CD8-positive, alpha-beta memory T cell (primary cell): ENCODE measurements around the gene RENBP. TPM values are rescaled to one million over a fixed set of nuclear protein-coding genes. Genes with fewer than 3 reads are reported as not detected.

Experiments
- CTCF ChIA-PET: fragments of 350-600 bp; sonication (Branson Sonifier 250); formaldehyde crosslinking; loops from one replicate; lab custom pipeline; 2021; ENCODE audit warnings: antibody characterized with exemption; lab: Charles Lee
- POLR2A ChIA-PET: fragments of 350-600 bp; sonication (Branson Sonifier 250); formaldehyde crosslinking; loops from one replicate; lab custom pipeline; 2021; ENCODE audit warnings: antibody characterized with exemption; lab: Charles Lee
- DNase-seq, 5 donors: peaks; one replicate each; pipeline versions ENCODE4 v3.0.0 to v3.0.0-alpha.2; 2020 to 2022; ENCODE audit warnings: mixed read lengths in 1 of 5
- H3K27ac ChIP-seq: one replicate; pipeline ENCODE4 v1.7.0; 2013; ENCODE audit warnings: low read depth, mild to moderate bottlenecking, low read length, moderate library complexity
- H3K27me3 ChIP-seq: 2 replicates; pipeline ENCODE4 v1.7.0; 2013; ENCODE audit warnings: low read length, mild to moderate bottlenecking; ENCODE audit not compliant: insufficient read depth, poor library complexity, severe bottlenecking
- H3K36me3 ChIP-seq: 2 replicates; pipeline ENCODE4 v1.7.0; 2013; ENCODE audit warnings: mild to moderate bottlenecking, low read length, moderate library complexity; ENCODE audit not compliant: insufficient read depth
- H3K4me1 ChIP-seq: 2 replicates; pipeline ENCODE4 v1.7.0; 2013; ENCODE audit warnings: mild to moderate bottlenecking, low read length, moderate library complexity; ENCODE audit not compliant: insufficient read depth
- H3K4me3 ChIP-seq: 2 replicates; pipeline ENCODE4 v1.7.0; 2013; ENCODE audit warnings: mild to moderate bottlenecking, low read length
- H3K9me3 ChIP-seq: 2 replicates; pipeline ENCODE4 v1.7.0; 2013; ENCODE audit warnings: mild to moderate bottlenecking, low read length
- H3K27ac Mint-ChIP-seq, 8 donors: one replicate each; pipeline ENCODE4 v1.8.0; 2020 to 2021; ENCODE audit warnings: mixed read lengths in 8 of 8, mild to moderate bottlenecking in 6 of 8, inconsistent platforms in 3 of 8, moderate library complexity in 3 of 8
- H3K27me3 Mint-ChIP-seq, 2 donors: one replicate each; pipeline ENCODE4 v1.8.0; 2020 to 2021; ENCODE audit warnings: mixed read lengths in 2 of 2, mild to moderate bottlenecking in 1 of 2, moderate library complexity in 1 of 2
- H3K36me3 Mint-ChIP-seq, 3 donors: one replicate each; pipeline ENCODE4 v1.8.0; 2020 to 2021; ENCODE audit warnings: mixed read lengths in 3 of 3, inconsistent platforms in 1 of 3, mild to moderate bottlenecking in 1 of 3
- H3K4me1 Mint-ChIP-seq, 3 donors: one replicate each; pipeline ENCODE4 v1.8.0; 2020 to 2021; ENCODE audit warnings: mixed read lengths in 3 of 3, inconsistent platforms in 1 of 3, mild to moderate bottlenecking in 1 of 3
- H3K4me3 Mint-ChIP-seq, 7 donors: one replicate each; pipeline ENCODE4 v1.8.0; 2020 to 2021; ENCODE audit warnings: mixed read lengths in 7 of 7, mild to moderate bottlenecking in 6 of 7, moderate library complexity in 4 of 7, inconsistent platforms in 2 of 7
- H3K9me3 Mint-ChIP-seq, 5 donors: one replicate each; pipeline ENCODE4 v1.8.0; 2020 to 2022; ENCODE audit warnings: mixed read lengths in 5 of 5, mild to moderate bottlenecking in 3 of 5, moderate library complexity in 2 of 5, inconsistent platforms in 1 of 5
- polyA plus RNA-seq: library from polyadenylated mRNA; unstranded; fragments of 300-500 nt; fragmentation: Illumina TruSeq; gene quantifications from one replicate; pipeline ENCODE4 v1.2.3, GENCODE V29; 2021
- total RNA-seq, 2 experiments: library from RNA; stranded (reverse); gene quantifications; one replicate each; pipeline ENCODE4 v1.2.3, GENCODE V29; 2021

RENBP gene
- total and polyA plus RNA-seq, 3 experiments from 2014 or later = 3.5 to 4.6 TPM; not detected in 1

DNA sequence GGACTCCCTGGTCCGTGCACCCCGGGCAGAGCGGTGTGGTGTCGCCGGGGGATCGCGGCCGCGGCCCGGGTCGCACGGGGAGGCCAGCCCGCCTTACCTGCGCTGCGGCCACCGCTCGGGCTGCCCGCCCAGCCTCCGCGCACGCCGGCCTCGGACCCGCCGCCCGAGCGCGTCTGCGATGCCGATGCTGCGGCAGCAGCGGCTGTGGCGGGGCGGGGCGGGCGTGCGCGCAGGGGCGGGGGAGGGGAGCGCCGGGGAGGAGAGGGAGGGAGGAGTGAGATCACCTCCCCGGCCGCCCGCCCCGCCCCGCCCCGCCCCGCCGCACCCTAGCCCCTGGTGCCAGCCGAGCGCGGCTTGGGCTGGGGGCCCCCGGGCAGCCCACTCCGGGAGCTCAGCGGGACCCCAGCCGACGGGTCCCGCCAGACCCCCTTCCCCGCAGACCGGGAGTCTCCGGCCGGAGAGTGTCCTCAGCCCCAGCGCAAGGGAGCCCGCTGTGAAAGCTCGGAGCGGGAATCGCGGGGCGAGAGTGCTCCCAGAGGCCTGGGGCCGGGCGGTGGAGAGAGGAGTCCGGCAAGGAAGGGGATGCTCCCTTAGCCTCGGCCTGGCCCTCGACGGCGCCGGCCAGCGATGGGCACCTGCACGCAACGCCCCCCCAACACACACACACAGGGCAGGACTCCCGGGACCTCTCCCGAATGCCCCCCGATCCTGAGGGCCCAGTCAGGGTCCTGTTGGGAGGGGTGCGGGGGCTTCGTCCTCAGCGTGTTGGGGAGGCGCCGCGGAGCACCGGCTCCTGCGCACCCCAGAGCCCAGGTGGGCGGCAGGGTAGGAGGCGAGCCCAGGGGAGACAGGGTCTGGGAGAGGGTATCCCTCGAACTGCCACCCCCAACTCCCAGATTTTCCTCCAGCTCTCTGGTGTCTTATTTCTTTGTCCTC, 58.2 kb downstream of the RENBP start, which contains the start of gene L1CAM:
TSS of gene L1CAM (minus strand) at position 206 of the 936 bp plus-strand sequence. CDS start 10,337 bp downstream, outside the sequence.
- DNase-seq = no peak
- peaks cover 0 to 5% (median 4%) of the 10 kb centered on the region in 3 donors for H3K4me1 Mint-ChIP-seq
- ChIA-PET CTCF (no interaction called here), POLR2A (no interaction called here)
- peak within 1 kb of the TSS in 4 of 7 donors; percentile 28 to 57 (median 46) for H3K4me3 Mint-ChIP-seq
- peaks cover 0 to 2% (median 0%) of the 10 kb centered on the region in 5 donors for H3K9me3 Mint-ChIP-seq
- peaks cover 6% of the 10 kb centered on the region for H3K4me1 ChIP-seq
- no peaks in the 10 kb centered on the region for H3K9me3 ChIP-seq
- peaks cover 0 to 3% (median 0%) of the 10 kb centered on the region in 3 donors for H3K36me3 Mint-ChIP-seq
- H3K27ac ChIP-seq = no peak within 1 kb of the TSS
- H3K27me3 Mint-ChIP-seq = peaks cover 18 to 33% of the 10 kb centered on the region in 2 donors
- H3K27me3 ChIP-seq = peaks cover 15% of the 10 kb centered on the region
- H3K27ac Mint-ChIP-seq = peak within 1 kb of the TSS in 1 of 8 donors; percentile 57
- H3K36me3 ChIP-seq = no peaks in the 10 kb centered on the region
- no peak within 1 kb of the TSS for H3K4me3 ChIP-seq

Other genes with a start within 250 kb of the RENBP start
- 100 to 1,000 TPM; 140 to 153 TPM for gene BCAP31, start 220.3 kb downstream of the RENBP start, total RNA-seq
- gene BCAP31, start 220.3 kb downstream of the RENBP start, polyA plus RNA-seq = 333 TPM
- gene ABCD1, start 219.8 kb downstream of the RENBP start, total RNA-seq = 1 to 10 TPM; 3.9 to 4.1 TPM
- 3.4 TPM for gene ABCD1, start 219.8 kb downstream of the RENBP start, polyA plus RNA-seq
- gene PLXNB3, start 180.4 kb downstream of the RENBP start, total RNA-seq = under 1 TPM; 0.51 to 0.57 TPM
- not detected for gene PLXNB3, start 180.4 kb downstream of the RENBP start, polyA plus RNA-seq
- not detected for gene SRPK3, start 163.6 kb downstream of the RENBP start, total RNA-seq
- not detected for gene SRPK3, start 163.6 kb downstream of the RENBP start, polyA plus RNA-seq
- gene IDH3G, start 150.3 kb downstream of the RENBP start, total RNA-seq = 10 to 100 TPM; 54.2 to 61.6 TPM
- 109 TPM for gene IDH3G, start 150.3 kb downstream of the RENBP start, polyA plus RNA-seq
- gene SSR4, start 150.0 kb downstream of the RENBP start, total RNA-seq = 100 to 1,000 TPM; 158 to 166 TPM
- gene SSR4, start 150.0 kb downstream of the RENBP start, polyA plus RNA-seq = 567 TPM
- gene PDZD4, start 114.1 kb downstream of the RENBP start, total RNA-seq = 1 to 10 TPM; 1.3 to 2.3 TPM
- 2.1 TPM for gene PDZD4, start 114.1 kb downstream of the RENBP start, polyA plus RNA-seq
- under 1 TPM; 0.62 to 0.79 TPM for gene L1CAM, start 58.5 kb downstream of the RENBP start, total RNA-seq
- 0.38 TPM for gene L1CAM, start 58.5 kb downstream of the RENBP start, polyA plus RNA-seq
- gene AVPR2, start 40.0 kb downstream of the RENBP start, total RNA-seq = not detected
- not detected for gene AVPR2, start 40.0 kb downstream of the RENBP start, polyA plus RNA-seq
- 100 to 1,000 TPM; 124 to 133 TPM for gene ARHGAP4, start 18.4 kb downstream of the RENBP start, total RNA-seq
- gene ARHGAP4, start 18.4 kb downstream of the RENBP start, polyA plus RNA-seq = 116 TPM
- gene NAA10, start 9.6 kb downstream of the RENBP start, total RNA-seq = 100 to 1,000 TPM; 160 to 162 TPM
- 105 TPM for gene NAA10, start 9.6 kb downstream of the RENBP start, polyA plus RNA-seq
- gene HCFC1, start 27.2 kb upstream of the RENBP start, total RNA-seq = 100 to 1,000 TPM; 152 to 156 TPM
- gene HCFC1, start 27.2 kb upstream of the RENBP start, polyA plus RNA-seq = 12.4 TPM
- 1 to 10 TPM; 3.3 to 3.5 TPM for gene TMEM187, start 28.1 kb upstream of the RENBP start, total RNA-seq
- gene TMEM187, start 28.1 kb upstream of the RENBP start, polyA plus RNA-seq = 17.2 TPM
- 100 to 1,000 TPM; 208 to 214 TPM for gene IRAK1, start 75.3 kb upstream of the RENBP start, total RNA-seq
- gene IRAK1, start 75.3 kb upstream of the RENBP start, polyA plus RNA-seq = 58.0 TPM
- 100 to 1,000 TPM in 1 of 2 experiments, 10 to 100 TPM in 1; 49.5 to 120 TPM for gene MECP2, start 153.1 kb upstream of the RENBP start, total RNA-seq
- 24.3 TPM for gene MECP2, start 153.1 kb upstream of the RENBP start, polyA plus RNA-seq
- not detected for gene OPN1LW, start 199.6 kb upstream of the RENBP start, total RNA-seq
- gene OPN1LW, start 199.6 kb upstream of the RENBP start, polyA plus RNA-seq = not detected
- not detected for gene OPN1MW, start 238.0 kb upstream of the RENBP start, total RNA-seq
- not detected for gene OPN1MW, start 238.0 kb upstream of the RENBP start, polyA plus RNA-seq